Keratinocyte (primary cell): Measurements from ENCODE around the gene CHD2. TPM values are rescaled to one million over a fixed set of nuclear protein-coding genes. Genes with fewer than 3 reads are reported as not detected.

ENCODE experiments used
- DNase-seq: peaks from one replicate; pipeline ENCODE4 v3.0.0-alpha.2; 2011; ENCODE audit warnings: low read depth, missing footprints, low spot score
- FAIRE-seq: peaks from 2 replicates; lab custom pipeline; 2011; peaks lifted over from hg19 to GRCh38; lab: Jason Lieb, UNC
- H2AFZ ChIP-seq: 2 replicates; pipeline ENCODE4 v1.6.0; 2012; ENCODE audit warnings: low read length, control low read depth, inconsistent platforms; ENCODE audit not compliant: control insufficient read depth
- H3K27ac ChIP-seq: 2 replicates; pipeline ENCODE4 v1.5.1; 2011; ENCODE audit warnings: low read length; ENCODE audit not compliant: control insufficient read depth, insufficient read depth
- H3K27me3 ChIP-seq: 3 replicates; pipeline ENCODE4 v1.6.0; 2011; ENCODE audit warnings: low read length; ENCODE audit not compliant: control insufficient read depth, insufficient read depth; ENCODE audit errors: extremely low read depth
- H3K36me3 ChIP-seq, 2 experiments: 2 replicates in 1 of 2; 3 replicates in 1 of 2; pipeline ENCODE4 v1.5.1; 2011; ENCODE audit warnings: low read length in 2 of 2, mild to moderate bottlenecking in 1 of 2; ENCODE audit not compliant: control insufficient read depth in 2 of 2, insufficient read depth in 2 of 2; ENCODE audit errors: extremely low read depth in 1 of 2
- H3K4me1 ChIP-seq: 3 replicates; pipeline ENCODE4 v1.5.1; 2011; ENCODE audit warnings: low read length; ENCODE audit not compliant: control insufficient read depth, insufficient read depth; ENCODE audit errors: extremely low read depth
- H3K4me2 ChIP-seq: 3 replicates; pipeline ENCODE4 v1.6.0; 2011; ENCODE audit warnings: low read depth, low read length; ENCODE audit not compliant: control insufficient read depth, insufficient read depth; ENCODE audit errors: extremely low read depth
- H3K4me3 ChIP-seq, 3 experiments: fragments of 200-600 bp in 1 of 3; sonication (generic) in 1 of 3; 2 replicates in 2 of 3; 3 replicates in 1 of 3; pipeline ENCODE4 v1.5.1; 2011 to 2016; ENCODE audit warnings: low read length in 3 of 3, mild to moderate bottlenecking in 3 of 3, control low read depth in 2 of 3, inconsistent platforms in 1 of 3, low read depth in 1 of 3, mixed read lengths in 1 of 3, mixed run types in 1 of 3, moderate library complexity in 1 of 3; ENCODE audit not compliant: control insufficient read depth in 2 of 3, insufficient read depth in 2 of 3; ENCODE audit errors: extremely low read depth in 1 of 3
- H3K79me2 ChIP-seq: 2 replicates; pipeline ENCODE4 v1.6.0; 2012; ENCODE audit warnings: low read length; ENCODE audit not compliant: control insufficient read depth, insufficient read depth
- H3K9ac ChIP-seq: 3 replicates; pipeline ENCODE4 v1.6.0; 2011; ENCODE audit warnings: low read length; ENCODE audit not compliant: control insufficient read depth, insufficient read depth; ENCODE audit errors: extremely low read depth
- H3K9me1 ChIP-seq: 3 replicates; pipeline ENCODE4 v1.6.0; 2011; ENCODE audit warnings: low read length; ENCODE audit not compliant: control insufficient read depth, insufficient read depth; ENCODE audit errors: extremely low read depth
- H3K9me3 ChIP-seq: 2 replicates; pipeline ENCODE4 v1.5.1; 2012; ENCODE audit warnings: low read depth, low read length; ENCODE audit not compliant: control insufficient read depth
- H4K20me1 ChIP-seq: 3 replicates; pipeline ENCODE4 v1.6.0; 2011; ENCODE audit warnings: low read length; ENCODE audit not compliant: control insufficient read depth, insufficient read depth; ENCODE audit errors: extremely low read depth
- EZH2 ChIP-seq: IDR thresholded peaks from one replicate; pipeline ENCODE4 v1.6.1; 2012; ENCODE audit warnings: inconsistent platforms, mild to moderate bottlenecking, low read length, moderate library complexity
- dilution Hi-C: fragments of 300-500 bp; cut with MboI; formaldehyde crosslinking; loops from one replicate; pipeline ENCODE4 v1.7.0; 2020; ENCODE audit warnings: low sequenced_read_pairs; ENCODE audit not compliant: extremely low pct_ligation_motif_present
- polyA plus RNA-seq, 5 experiments: library from polyadenylated mRNA; depleted of rRNA in 3 of 5; stranded (reverse) in 3 of 5; stranded (forward) in 1 of 5; unstranded in 1 of 5; fragments of >200 nt; gene quantifications; 1 replicate in 1 of 5; 2 replicates in 3 of 5; 3 replicates in 1 of 5; pipeline versions ENCODE4 v1.2.1 to v1.2.3, GENCODE V29; 2011 to 2012; ENCODE audit warnings: missing spikeins in 2 of 5, low read depth in 1 of 5, low replicate concordance in 1 of 5
- TF ChIP-seq, protein P1 (sequence below), 3 experiments: IDR thresholded peaks in 1 of 3; conservative IDR thresholded peaks in 1 of 3; optimal IDR thresholded peaks in 1 of 3; 2 replicates in 2 of 3; 3 replicates in 1 of 3; pipeline versions ENCODE3 to v1.5.1; 2011; ENCODE audit warnings: low read length in 3 of 3, mild to moderate bottlenecking in 3 of 3, moderate library complexity in 2 of 3, control low read depth in 1 of 3, inconsistent platforms in 1 of 3; ENCODE audit not compliant: insufficient read depth in 2 of 3; ENCODE audit errors: extremely low read depth in 1 of 3

The CHD2 gene
- polyA plus RNA-seq, 1 donor (not counting 4 experiments of a cell fraction or from before 2014, with no cell fraction given), result 62.0 TPM

DNA sequence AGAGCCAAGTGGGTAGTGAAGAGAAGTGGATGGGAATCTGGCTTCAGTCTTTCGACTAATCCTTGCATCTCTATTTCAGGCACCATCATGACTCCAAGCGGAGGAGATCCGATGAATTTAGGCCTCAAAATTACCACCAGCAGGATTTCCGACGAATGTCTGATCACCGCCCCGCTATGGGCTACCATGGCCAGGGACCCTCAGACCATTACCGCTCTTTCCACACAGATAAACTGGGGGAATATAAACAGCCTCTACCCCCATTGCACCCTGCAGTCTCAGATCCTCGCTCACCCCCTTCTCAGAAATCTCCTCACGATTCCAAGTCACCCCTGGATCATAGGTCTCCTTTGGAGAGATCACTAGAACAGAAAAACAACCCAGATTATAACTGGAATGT is 124.2 kb downstream of the CHD2 start:
- DNase-seq (no peak), FAIRE-seq (no peak)
- dilution Hi-C loops, result no loop called here
- no peak overlapping the region for H3K4me3 ChIP-seq
- no peak overlapping the region for H3K4me2 ChIP-seq
- H3K9ac ChIP-seq, result no peak overlapping the region
- H3K27ac ChIP-seq, result no peak overlapping the region
- H2AFZ ChIP-seq, result no peak overlapping the region
- H3K9me1 ChIP-seq, result peaks cover 10% of the 10 kb centered on the region
- no peaks in the 10 kb centered on the region for H3K9me3 ChIP-seq
- peaks cover 47 to 60% of the 10 kb centered on the region in 2 experiments for H3K36me3 ChIP-seq
- TF ChIP-seq EZH2, result no peak
- TF ChIP-seq, protein P1, sequence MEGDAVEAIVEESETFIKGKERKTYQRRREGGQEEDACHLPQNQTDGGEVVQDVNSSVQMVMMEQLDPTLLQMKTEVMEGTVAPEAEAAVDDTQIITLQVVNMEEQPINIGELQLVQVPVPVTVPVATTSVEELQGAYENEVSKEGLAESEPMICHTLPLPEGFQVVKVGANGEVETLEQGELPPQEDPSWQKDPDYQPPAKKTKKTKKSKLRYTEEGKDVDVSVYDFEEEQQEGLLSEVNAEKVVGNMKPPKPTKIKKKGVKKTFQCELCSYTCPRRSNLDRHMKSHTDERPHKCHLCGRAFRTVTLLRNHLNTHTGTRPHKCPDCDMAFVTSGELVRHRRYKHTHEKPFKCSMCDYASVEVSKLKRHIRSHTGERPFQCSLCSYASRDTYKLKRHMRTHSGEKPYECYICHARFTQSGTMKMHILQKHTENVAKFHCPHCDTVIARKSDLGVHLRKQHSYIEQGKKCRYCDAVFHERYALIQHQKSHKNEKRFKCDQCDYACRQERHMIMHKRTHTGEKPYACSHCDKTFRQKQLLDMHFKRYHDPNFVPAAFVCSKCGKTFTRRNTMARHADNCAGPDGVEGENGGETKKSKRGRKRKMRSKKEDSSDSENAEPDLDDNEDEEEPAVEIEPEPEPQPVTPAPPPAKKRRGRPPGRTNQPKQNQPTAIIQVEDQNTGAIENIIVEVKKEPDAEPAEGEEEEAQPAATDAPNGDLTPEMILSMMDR (optimal IDR thresholded peaks at IDR 0.05 in 1 of 3, IDR thresholded peaks at IDR 0.05 in 1 of 3, conservative IDR thresholded peaks at IDR 0.05 in 1 of 3; ENCODE audit: extremely low read depth in 1 of 3, insufficient read depth in 2 of 3, low read length in 3 of 3), result no peak
- peaks cover 22% of the 10 kb centered on the region for H3K4me1 ChIP-seq
- H4K20me1 ChIP-seq, result peaks cover 18% of the 10 kb centered on the region
- H3K79me2 ChIP-seq, result peaks cover 24% of the 10 kb centered on the region
- H3K27me3 ChIP-seq, result no peaks in the 10 kb centered on the region

DNA sequence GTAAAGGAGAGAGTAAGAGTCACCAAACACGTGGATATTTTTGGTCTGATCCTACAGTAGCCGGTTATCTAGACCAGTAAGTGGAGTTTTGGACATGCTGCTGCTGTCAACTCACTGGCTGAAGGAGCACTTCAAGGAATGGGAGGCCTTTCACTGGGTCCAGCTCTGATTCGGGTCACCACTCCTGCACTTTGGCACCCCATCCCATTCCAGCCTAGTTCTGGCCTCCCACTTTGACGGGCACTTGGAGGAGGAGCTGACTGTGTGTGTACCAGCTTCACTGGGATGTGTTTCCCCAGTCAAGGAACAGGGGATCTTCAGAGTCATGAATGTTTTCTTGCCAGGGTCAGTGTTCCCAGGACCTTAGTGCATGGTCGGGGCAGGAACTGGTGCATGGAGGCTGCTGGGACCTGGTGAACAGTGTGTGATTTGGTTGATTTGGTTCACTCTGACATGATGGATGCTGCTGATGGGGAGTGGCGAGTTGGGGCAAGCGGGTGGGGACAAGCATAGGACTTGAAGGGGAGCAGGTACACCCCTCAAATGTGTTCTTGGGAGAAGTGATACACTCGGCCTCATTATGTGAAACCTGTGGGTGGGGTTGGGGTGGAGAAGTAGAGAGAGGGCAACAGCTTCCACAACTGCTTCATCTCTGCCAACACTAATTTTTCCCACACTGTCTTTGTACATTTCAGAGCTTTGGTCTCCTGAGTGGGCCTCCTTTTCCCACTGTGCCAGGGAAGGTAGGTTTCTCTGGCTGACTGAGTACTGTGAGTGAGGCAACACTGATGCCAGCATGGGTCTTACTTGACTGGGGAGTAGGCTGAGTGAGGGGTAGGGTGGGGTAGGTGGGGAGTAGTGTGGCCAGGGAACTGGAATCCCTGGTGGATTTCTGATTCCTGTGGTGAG is 124.8 kb downstream of the CHD2 start:
- Histone ChIP-seq H3K9me3 (no peaks in the 10 kb centered on the region), H3K4me3 (no peak overlapping the region), H3K9me1 (peaks cover 13% of the 10 kb centered on the region), H3K79me2 (peaks cover 23% of the 10 kb centered on the region), H2AFZ (no peak overlapping the region), H4K20me1 (peaks cover 19% of the 10 kb centered on the region), H3K36me3 (peaks cover 44 to 57% of the 10 kb centered on the region in 2 experiments), H3K4me1 (peaks cover 29% of the 10 kb centered on the region), H3K27ac (no peak overlapping the region), H3K4me2 (no peak overlapping the region), H3K27me3 (no peaks in the 10 kb centered on the region), H3K9ac (no peak overlapping the region)
- DNase-seq, result no peak
- dilution Hi-C loops, result no loop called here
- FAIRE-seq, result no peak
- TF ChIP-seq, protein P1 (optimal IDR thresholded peaks at IDR 0.05 in 1 of 3, IDR thresholded peaks at IDR 0.05 in 1 of 3, conservative IDR thresholded peaks at IDR 0.05 in 1 of 3; ENCODE audit: extremely low read depth in 1 of 3, insufficient read depth in 2 of 3, low read length in 3 of 3), result no peak
- no peak for TF ChIP-seq EZH2
